ENCODE measurements around the gene NUAK1.

The NUAK1 gene

GRCh38 chr12:106183735-106184134, 45.0 kb upstream of the NUAK1 start:
- Histone ChIP-seq H3K23ac (ENCODE audit: low read depth, low read length, poor library complexity) (no peak overlapping the region), H3K36me3 (replicated peaks in 1 of 2; ENCODE audit: control insufficient read depth in 2 of 2, insufficient read depth in 2 of 2, low read length in 2 of 2) (no peaks in the 10 kb centered on the region), H2AK5ac (ENCODE audit: low read depth, low read length) (no peak overlapping the region), H4K8ac (ENCODE audit: low read depth, low read length) (no peak overlapping the region), H2BK5ac (ENCODE audit: low read length) (no peak overlapping the region), H3K18ac (ENCODE audit: low read length) (peak overlapping the region; percentile 21), H3K4ac (ENCODE audit: low read length) (no peak overlapping the region), H3K4me2 (ENCODE audit: insufficient read depth, low read length, poor library complexity, severe bottlenecking) (no peak overlapping the region), H2BK15ac (ENCODE audit: low read length) (no peak overlapping the region), H3K79me1 (ENCODE audit: low read depth, low read length) (no peaks in the 10 kb centered on the region), H3K27ac (replicated peaks; ENCODE audit: low read length) (no peak overlapping the region), H3K4me3 (ENCODE audit: low read length in 2 of 2) (no peak overlapping the region), H2BK12ac (ENCODE audit: low read length) (no peak overlapping the region), H2BK120ac (ENCODE audit: low read depth, low read length) (no peak overlapping the region), H4K91ac (ENCODE audit: low read depth, low read length, poor library complexity) (no peak overlapping the region), H2AFZ (ENCODE audit: low read length) (no peak overlapping the region), H3K9ac (ENCODE audit: low read depth, low read length, poor library complexity) (no peak overlapping the region), H3K14ac (ENCODE audit: low read length) (no peak overlapping the region), H3K4me1 (ENCODE audit: control insufficient read depth in 2 of 2, insufficient read depth in 1 of 2, low read depth in 1 of 2, low read length in 2 of 2) (peaks cover 19 to 27% of the 10 kb centered on the region in 2 donors), H3K9me3 (replicated peaks in 1 of 2; ENCODE audit: control insufficient read depth in 2 of 2, insufficient read depth in 1 of 2, low read depth in 1 of 2, low read length in 2 of 2) (no peaks in the 10 kb centered on the region), H3K27me3 (ENCODE audit: control insufficient read depth in 3 of 3, insufficient read depth in 3 of 3, low read depth in 1 of 3, low read length in 3 of 3) (no peaks in the 10 kb centered on the region)
- no CpG with 5 or more reads among the region's 4 CpGs for WGBS, 2 donors (ENCODE audit: extremely low coverage in 2 of 2, insufficient read length in 2 of 2, insufficient replicate concordance in 1 of 2)
- no peak for DNase-seq (ENCODE audit: low spot score)

- DNase-seq (ENCODE audit: low spot score) = no peak
- H3K36me3 ChIP-seq (replicated peaks in 1 of 2; ENCODE audit: control insufficient read depth in 2 of 2, insufficient read depth in 2 of 2, low read length in 2 of 2) = no peaks in the 10 kb centered on the region
Observed at GRCh38 chr12:106181401-106182114, 42.8 kb upstream of the NUAK1 start.

GRCh38 chr12:106179086-106179485, 40.3 kb upstream of the NUAK1 start:
- Histone ChIP-seq H3K9ac (ENCODE audit: low read depth, low read length, poor library complexity) (no peak overlapping the region), H2BK120ac (ENCODE audit: low read depth, low read length) (no peak overlapping the region), H3K4me3 (ENCODE audit: low read length in 2 of 2) (no peak overlapping the region), H2AFZ (ENCODE audit: low read length) (peak overlapping the region; percentile 68), H2BK12ac (ENCODE audit: low read length) (no peak overlapping the region), H3K4ac (ENCODE audit: low read length) (no peak overlapping the region), H4K8ac (ENCODE audit: low read depth, low read length) (no peak overlapping the region), H3K27me3 (ENCODE audit: control insufficient read depth in 3 of 3, insufficient read depth in 3 of 3, low read depth in 1 of 3, low read length in 3 of 3) (no peaks in the 10 kb centered on the region), H3K4me2 (ENCODE audit: insufficient read depth, low read length, poor library complexity, severe bottlenecking) (no peak overlapping the region), H3K14ac (ENCODE audit: low read length) (no peak overlapping the region), H3K36me3 (replicated peaks in 1 of 2; ENCODE audit: control insufficient read depth in 2 of 2, insufficient read depth in 2 of 2, low read length in 2 of 2) (no peaks in the 10 kb centered on the region), H3K23ac (ENCODE audit: low read depth, low read length, poor library complexity) (no peak overlapping the region), H2BK15ac (ENCODE audit: low read length) (no peak overlapping the region), H3K79me1 (ENCODE audit: low read depth, low read length) (no peaks in the 10 kb centered on the region), H3K27ac (replicated peaks; ENCODE audit: low read length) (peak overlapping the region; percentile 77), H3K9me3 (replicated peaks in 1 of 2; ENCODE audit: control insufficient read depth in 2 of 2, insufficient read depth in 1 of 2, low read depth in 1 of 2, low read length in 2 of 2) (no peaks in the 10 kb centered on the region), H2BK5ac (ENCODE audit: low read length) (no peak overlapping the region), H3K4me1 (ENCODE audit: control insufficient read depth in 2 of 2, insufficient read depth in 1 of 2, low read depth in 1 of 2, low read length in 2 of 2) (peaks cover 21 to 22% of the 10 kb centered on the region in 2 donors), H2AK5ac (ENCODE audit: low read depth, low read length) (no peak overlapping the region), H3K18ac (ENCODE audit: low read length) (peak overlapping the region; percentile 31), H4K91ac (ENCODE audit: low read depth, low read length, poor library complexity) (no peak overlapping the region)
- peak; percentile 11 for DNase-seq (ENCODE audit: low spot score)
- no CpG with 5 or more reads among the region's 3 CpGs for WGBS, 2 donors (ENCODE audit: extremely low coverage in 2 of 2, insufficient read length in 2 of 2, insufficient replicate concordance in 1 of 2)

More at GRCh38 chr12:106181401-106182114, 42.8 kb upstream of the NUAK1 start:
- no CpG with 5 or more reads among the region's 6 CpGs for WGBS, 2 donors (ENCODE audit: extremely low coverage in 2 of 2, insufficient read length in 2 of 2, insufficient replicate concordance in 1 of 2)
- H3K18ac ChIP-seq (ENCODE audit: low read length) = no peak overlapping the region
- H4K8ac ChIP-seq (ENCODE audit: low read depth, low read length) = no peak overlapping the region
- no peak overlapping the region for H2BK5ac ChIP-seq (ENCODE audit: low read length)
- H3K4me2 ChIP-seq (ENCODE audit: insufficient read depth, low read length, poor library complexity, severe bottlenecking) = no peak overlapping the region
- no peak overlapping the region for H3K27ac ChIP-seq (replicated peaks; ENCODE audit: low read length)
- no peak overlapping the region for H2BK120ac ChIP-seq (ENCODE audit: low read depth, low read length)
- H3K9ac ChIP-seq (ENCODE audit: low read depth, low read length, poor library complexity) = no peak overlapping the region
- no peak overlapping the region for H2AK5ac ChIP-seq (ENCODE audit: low read depth, low read length)
- H3K27me3 ChIP-seq (ENCODE audit: control insufficient read depth in 3 of 3, insufficient read depth in 3 of 3, low read depth in 1 of 3, low read length in 3 of 3) = no peaks in the 10 kb centered on the region
- H2AFZ ChIP-seq (ENCODE audit: low read length) = no peak overlapping the region
- no peak overlapping the region for H2BK12ac ChIP-seq (ENCODE audit: low read length)
- H3K4ac ChIP-seq (ENCODE audit: low read length) = no peak overlapping the region
- no peaks in the 10 kb centered on the region for H3K9me3 ChIP-seq (replicated peaks in 1 of 2; ENCODE audit: control insufficient read depth in 2 of 2, insufficient read depth in 1 of 2, low read depth in 1 of 2, low read length in 2 of 2)
- peaks cover 21 to 23% of the 10 kb centered on the region in 2 donors for H3K4me1 ChIP-seq (ENCODE audit: control insufficient read depth in 2 of 2, insufficient read depth in 1 of 2, low read depth in 1 of 2, low read length in 2 of 2)
- no peak overlapping the region for H2BK15ac ChIP-seq (ENCODE audit: low read length)
- no peaks in the 10 kb centered on the region for H3K79me1 ChIP-seq (ENCODE audit: low read depth, low read length)
- no peak overlapping the region for H3K14ac ChIP-seq (ENCODE audit: low read length)
- no peak overlapping the region for H3K23ac ChIP-seq (ENCODE audit: low read depth, low read length, poor library complexity)
- no peak overlapping the region for H3K4me3 ChIP-seq (ENCODE audit: low read length in 2 of 2)
- no peak overlapping the region for H4K91ac ChIP-seq (ENCODE audit: low read depth, low read length, poor library complexity)

- no peaks in the 10 kb centered on the region for H3K36me3 ChIP-seq (replicated peaks in 1 of 2; ENCODE audit: control insufficient read depth in 2 of 2, insufficient read depth in 2 of 2, low read length in 2 of 2)
- no CpG with 5 or more reads among the region's 6 CpGs for WGBS, 2 donors (ENCODE audit: extremely low coverage in 2 of 2, insufficient read length in 2 of 2, insufficient replicate concordance in 1 of 2)
- peaks cover 21 to 22% of the 10 kb centered on the region in 2 donors for H3K4me1 ChIP-seq (ENCODE audit: control insufficient read depth in 2 of 2, insufficient read depth in 1 of 2, low read depth in 1 of 2, low read length in 2 of 2)
- no peaks in the 10 kb centered on the region for H3K79me1 ChIP-seq (ENCODE audit: low read depth, low read length)
- no peak overlapping the region for H2BK12ac ChIP-seq (ENCODE audit: low read length)
- peak; percentile 12 for DNase-seq (ENCODE audit: low spot score)
- no peak overlapping the region for H3K23ac ChIP-seq (ENCODE audit: low read depth, low read length, poor library complexity)
- H2BK5ac ChIP-seq (ENCODE audit: low read length) = peak overlapping the region; percentile 91
- no peak overlapping the region for H3K4me2 ChIP-seq (ENCODE audit: insufficient read depth, low read length, poor library complexity, severe bottlenecking)
- H3K14ac ChIP-seq (ENCODE audit: low read length) = no peak overlapping the region
- H3K4ac ChIP-seq (ENCODE audit: low read length) = no peak overlapping the region
- no peak overlapping the region for H4K91ac ChIP-seq (ENCODE audit: low read depth, low read length, poor library complexity)
- H3K18ac ChIP-seq (ENCODE audit: low read length) = peak overlapping the region; percentile 93
- peak overlapping the region; percentile 77 for H3K27ac ChIP-seq (replicated peaks; ENCODE audit: low read length)
- H3K4me3 ChIP-seq (ENCODE audit: low read length in 2 of 2) = no peak overlapping the region
- no peaks in the 10 kb centered on the region for H3K27me3 ChIP-seq (ENCODE audit: control insufficient read depth in 3 of 3, insufficient read depth in 3 of 3, low read depth in 1 of 3, low read length in 3 of 3)
- peak overlapping the region; percentile 83 for H2AK5ac ChIP-seq (ENCODE audit: low read depth, low read length)
- peak overlapping the region; percentile 68 for H2AFZ ChIP-seq (ENCODE audit: low read length)
- no peaks in the 10 kb centered on the region for H3K9me3 ChIP-seq (replicated peaks in 1 of 2; ENCODE audit: control insufficient read depth in 2 of 2, insufficient read depth in 1 of 2, low read depth in 1 of 2, low read length in 2 of 2)
- peak overlapping the region; percentile 11 for H2BK15ac ChIP-seq (ENCODE audit: low read length)
- H2BK120ac ChIP-seq (ENCODE audit: low read depth, low read length) = no peak overlapping the region
- H3K9ac ChIP-seq (ENCODE audit: low read depth, low read length, poor library complexity) = no peak overlapping the region
- H4K8ac ChIP-seq (ENCODE audit: low read depth, low read length) = no peak overlapping the region
Observed at GRCh38 chr12:106178562-106178961, 39.8 kb upstream of the NUAK1 start.

All from neuronal stem cell (in vitro differentiated cells).